HK-2 (cell line): ENCODE data around the gene KAT2A.

Experiments
- DNase-seq: peaks from one replicate; pipeline ENCODE4 v3.0.0-alpha.2; 2018; ENCODE audit not compliant: unreplicated experiment

KAT2A gene

DNA sequence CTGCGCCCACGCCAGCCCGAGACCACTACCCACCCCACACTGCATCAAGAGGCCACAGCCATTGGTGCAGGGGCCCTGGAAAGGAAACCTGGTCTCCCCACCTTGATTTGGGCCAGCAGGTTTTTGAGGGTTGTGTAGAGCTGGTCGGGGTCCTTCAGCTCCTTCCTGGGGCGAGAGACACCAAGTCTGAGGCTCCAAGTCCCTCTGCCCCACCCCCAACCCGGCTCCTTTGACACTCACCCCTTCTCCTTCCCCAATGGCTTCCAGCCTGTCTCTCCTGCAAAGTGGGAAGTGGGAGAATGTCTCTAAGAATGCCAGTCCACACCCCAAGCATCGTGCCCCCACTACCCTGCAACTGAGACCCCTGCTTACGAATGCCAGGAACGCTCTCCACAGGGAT, 7.0 kb downstream of the KAT2A start:
- no peak for DNase-seq

- no peak for DNase-seq
Measured at GRCh38 chr17:42113293-42114069, 7.7 kb downstream of the KAT2A start.

DNA sequence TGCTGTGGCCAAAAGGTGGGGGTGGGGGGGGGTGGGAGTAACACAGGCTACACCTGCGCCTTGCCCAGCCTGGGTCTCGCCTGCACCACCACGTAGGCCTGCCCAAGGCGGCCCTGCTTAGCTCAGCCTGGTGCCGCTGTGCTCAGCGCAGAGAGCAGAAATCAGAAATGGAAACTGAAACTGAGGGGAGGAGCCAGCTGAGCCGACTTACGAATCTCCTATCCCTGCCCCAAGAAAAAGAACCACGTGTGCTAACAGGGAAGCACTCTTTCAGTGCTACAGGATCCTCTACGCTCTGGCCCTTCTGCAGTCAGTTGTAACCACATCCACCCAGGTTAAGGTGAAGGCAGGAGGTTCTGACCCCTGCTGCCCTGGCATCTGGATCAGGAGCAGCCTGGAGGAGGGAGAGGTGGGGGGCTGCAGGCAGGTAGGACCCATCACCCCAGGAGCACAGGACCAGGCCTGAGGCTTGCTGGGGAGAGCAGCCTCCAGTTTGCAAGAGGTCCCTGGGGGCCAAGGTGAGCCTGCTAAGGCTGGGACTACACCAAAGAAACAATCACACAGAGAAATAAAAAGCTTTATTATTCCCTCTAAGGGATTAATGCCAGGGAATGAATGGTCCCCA, 8.5 kb downstream of the KAT2A start, which contains the start of gene DHX58:
TSS of gene DHX58 (minus strand) at position 163 of the 625 bp plus-strand sequence. CDS start 822 bp downstream, outside the sequence.
- peak; percentile 72 for DNase-seq

DNA sequence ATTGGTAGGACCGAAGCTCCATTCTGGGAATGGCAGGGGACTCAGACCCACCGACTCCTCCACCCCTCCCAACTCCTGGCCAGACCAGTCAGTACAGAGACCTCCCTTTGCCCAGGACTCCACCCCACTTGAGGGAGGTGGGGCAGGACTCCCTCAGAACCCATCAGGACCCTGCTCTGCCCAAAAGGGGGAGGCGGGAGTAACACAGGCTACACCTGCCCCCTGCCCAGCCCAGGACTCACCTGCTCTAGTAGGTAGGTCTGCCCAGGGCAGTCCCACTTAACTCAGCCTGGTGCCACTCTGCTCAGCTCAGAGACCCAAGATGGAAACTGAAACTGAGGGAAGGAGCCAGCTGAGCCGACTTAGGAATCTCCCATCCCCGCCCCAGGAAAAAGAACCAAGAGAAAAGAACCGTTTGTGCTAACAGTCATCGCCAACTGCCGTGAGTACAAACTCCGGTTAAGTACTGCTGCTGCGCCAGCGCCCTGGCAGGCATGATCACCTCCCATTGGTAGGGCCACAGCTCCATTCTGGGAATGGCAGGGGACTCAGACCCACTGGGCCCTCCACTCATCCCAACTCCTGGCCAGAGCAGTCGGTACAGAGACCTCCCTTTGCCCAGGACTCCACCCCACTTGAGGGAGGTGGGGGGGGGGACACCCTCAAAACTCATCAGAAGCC, 9.2 kb downstream of the KAT2A start:
- DNase-seq = no peak

GRCh38 chr17:42111265-42111636, 9.9 kb downstream of the KAT2A start:
- DNase-seq = no peak

GRCh38 chr17:42110301-42111264, 10.6 kb downstream of the KAT2A start:
- no peak for DNase-seq

GRCh38 chr17:42109086-42109485, 12.1 kb downstream of the KAT2A start:
- no peak for DNase-seq

DNA sequence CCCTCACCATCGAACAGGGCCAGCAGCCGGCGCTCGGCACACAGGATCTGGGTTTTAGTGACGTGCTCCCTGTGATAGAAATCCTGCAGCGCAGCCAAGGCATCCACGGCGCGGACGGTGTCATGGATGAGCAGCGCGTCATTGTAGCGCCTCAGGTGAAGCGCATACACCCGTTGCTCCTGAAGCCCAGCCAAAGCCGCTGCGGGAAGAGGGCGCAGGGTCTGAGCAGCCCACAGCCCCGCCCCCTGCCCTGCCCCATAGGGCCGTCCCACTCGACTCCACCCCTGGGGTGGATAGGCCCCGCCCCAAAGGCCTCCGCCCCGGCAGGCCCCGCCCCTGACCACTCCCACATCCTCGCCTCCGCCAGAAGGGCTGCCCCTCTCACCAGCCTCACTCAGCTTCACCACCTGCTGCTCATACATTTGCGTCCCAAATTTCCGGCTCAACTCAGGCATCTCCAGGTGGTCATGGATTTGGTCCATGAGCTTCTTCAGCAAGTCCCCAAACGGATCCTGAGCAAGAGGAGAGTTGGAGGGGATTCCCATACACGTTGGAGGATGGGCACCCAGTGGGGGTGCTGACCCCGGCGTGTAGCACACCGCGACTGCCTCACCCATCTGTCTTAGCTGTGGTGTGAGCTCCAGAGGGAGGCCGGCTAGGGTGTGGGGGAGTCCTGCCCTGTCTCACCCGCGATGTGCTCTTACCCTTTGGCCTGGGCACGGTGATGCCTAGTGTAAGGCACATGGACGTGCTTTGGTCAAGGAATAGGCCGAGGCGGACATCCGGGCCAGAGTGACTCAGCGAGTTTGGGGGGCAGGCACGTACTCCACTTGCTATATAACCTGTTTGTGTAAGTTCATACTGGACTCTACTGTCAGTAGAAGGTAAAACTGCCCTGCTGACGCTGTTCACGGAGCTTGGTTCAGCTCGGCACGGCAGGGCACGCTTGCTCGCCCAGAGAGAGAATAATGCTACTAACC, 13.3 kb downstream of the KAT2A start:
- no peak for DNase-seq

DNA sequence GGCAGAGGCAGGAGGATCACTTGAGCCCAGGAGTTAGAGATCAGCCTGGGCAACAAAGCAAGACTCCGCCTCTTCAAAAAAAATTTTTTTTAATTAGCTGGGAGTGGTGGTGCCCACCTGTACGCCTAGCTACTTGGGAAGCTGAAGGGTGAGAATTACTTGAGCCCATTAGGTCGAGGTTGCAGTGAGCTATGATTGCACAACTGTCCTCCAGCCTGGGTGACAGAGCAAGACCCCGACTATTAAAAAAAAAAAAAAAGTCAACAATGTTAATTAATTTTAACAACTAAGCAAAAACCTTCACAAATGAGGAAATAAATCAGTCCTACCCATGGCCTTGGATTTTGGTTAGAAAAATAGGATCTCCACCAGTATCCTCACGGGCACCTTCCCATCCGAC, 14.0 kb downstream of the KAT2A start:
- DNase-seq = no peak

- DNase-seq = no peak
Measured at GRCh38 chr17:42106009-42106408, 15.2 kb downstream of the KAT2A start.

- DNase-seq = no peak
Measured at GRCh38 chr17:42104264-42104663, 16.9 kb downstream of the KAT2A start.

- DNase-seq = no peak
Measured at GRCh38 chr17:42103221-42103954, 17.8 kb downstream of the KAT2A start.

GRCh38 chr17:42101513-42102292, 19.5 kb downstream of the KAT2A start:
- DNase-seq = peak; percentile 76

DNA sequence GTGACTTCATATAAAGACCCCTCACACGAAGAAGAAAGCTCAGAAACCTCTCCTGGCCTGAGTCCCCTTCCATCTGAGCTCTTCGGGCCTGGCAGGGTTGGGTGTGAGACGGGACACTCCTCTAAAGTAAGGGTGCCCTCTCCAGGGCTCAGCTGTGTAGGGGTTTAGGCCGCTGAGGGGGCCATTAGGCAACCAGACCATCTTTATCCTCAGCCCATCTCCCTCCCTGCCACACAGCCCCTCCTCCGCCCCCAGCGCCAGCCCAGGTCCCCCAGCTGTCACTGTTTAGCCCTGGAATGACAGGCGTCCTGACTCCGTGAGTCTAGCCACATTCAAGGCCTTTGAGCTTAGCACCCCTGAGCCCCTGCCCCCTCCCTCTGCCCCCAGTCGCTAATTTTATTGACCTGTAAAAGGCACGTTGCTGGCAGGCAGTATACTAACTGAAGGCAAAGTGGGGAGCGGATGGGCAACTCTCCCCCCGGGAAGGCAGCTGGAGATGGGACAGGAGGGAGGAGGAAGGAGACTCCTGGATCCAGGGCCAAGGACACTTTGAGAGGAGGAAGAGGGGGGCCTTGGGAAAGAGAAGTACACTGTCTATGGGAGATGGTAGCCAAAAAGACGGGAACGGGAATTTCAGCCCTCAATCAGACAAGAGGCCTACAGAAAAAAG, 22.3 kb downstream of the KAT2A start:
- no peak for DNase-seq

DNA sequence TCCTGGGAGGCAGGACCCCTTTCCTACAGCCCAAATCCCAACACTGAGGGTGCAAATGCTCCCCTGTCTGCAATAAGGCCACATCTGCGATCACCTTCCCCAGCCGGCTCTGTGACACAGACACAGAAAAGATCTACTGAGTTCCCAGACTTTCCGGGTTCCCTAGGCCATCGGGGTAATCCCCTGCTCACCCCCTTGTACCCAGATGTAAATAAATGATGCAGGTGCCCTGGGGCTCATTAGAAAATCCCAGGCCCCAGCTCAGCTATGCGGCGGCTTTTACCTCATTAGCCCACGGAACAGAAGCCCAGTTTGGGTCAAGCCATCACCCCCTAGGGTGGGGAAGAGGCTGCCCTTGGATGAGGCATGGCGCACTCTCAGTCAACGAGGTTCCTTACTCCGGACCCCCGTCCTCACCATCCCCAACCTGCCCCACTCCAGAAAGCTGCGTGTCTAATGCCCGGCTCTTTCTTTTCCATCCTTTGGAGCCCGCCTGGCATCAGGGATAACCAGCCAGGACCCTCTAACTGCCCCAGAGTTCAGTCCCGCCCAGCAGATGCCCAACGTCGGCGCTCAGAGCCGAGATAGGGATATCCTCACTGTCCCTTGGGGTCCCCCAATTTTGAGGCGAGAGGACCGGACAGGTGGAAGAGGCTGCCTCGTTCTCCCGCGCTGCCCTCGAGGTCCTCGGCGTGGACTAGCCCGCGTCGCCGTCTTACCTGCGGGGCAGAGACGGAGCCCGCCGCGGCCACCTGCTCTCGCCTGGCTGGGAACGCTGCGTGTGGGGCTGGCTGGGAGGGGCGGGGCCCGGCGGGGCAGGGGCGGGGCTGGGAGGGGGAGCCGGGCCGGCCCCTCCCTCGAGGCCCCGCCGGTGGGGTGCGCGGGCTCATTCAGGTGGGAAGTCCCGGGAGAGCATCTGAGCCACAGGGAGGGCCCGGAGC, 23.2 kb downstream of the KAT2A start, which contains the start of gene ZNF385C:
TSS of gene ZNF385C (minus strand) at position 783 of the 941 bp plus-strand sequence. CDS start 35,417 bp downstream, outside the sequence.
- DNase-seq = no peak

DNA sequence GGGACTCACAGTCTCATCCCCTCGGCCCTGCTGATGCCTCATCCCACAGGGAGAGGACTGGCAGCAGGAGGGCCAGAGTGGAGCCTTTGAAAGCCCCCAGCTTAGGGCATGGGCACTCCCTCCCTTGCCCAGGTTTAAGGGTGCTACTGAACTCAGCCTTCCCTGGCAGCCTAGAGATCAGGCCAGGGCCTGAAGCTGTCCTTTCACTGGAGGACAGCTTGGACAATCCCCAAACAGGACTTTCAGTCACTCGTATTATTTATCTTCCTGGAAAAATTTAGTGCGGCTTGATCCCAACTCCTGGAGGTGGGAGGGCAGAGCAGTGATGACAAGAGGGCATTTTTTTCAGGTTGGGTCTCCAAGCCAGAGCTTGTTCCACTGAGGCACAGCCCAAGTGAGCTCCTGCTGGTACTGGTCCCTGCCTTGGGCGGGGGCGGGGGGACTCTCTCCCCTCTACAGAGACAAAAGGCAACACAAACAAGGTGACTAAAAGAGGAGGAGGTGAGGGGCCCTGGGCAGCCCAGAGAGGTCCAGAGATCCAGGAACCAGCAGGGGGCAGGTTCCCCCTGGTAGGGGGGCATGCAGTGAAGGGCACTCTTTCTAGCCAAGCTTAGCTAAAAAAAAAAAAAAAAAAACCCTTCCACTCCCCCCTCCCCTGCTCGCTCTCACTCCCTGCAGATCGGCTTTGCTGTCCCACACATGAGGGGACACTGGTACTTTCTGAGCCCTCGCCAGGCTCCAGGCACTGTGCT, 24.6 kb downstream of the KAT2A start:
- DNase-seq = no peak
